Measurements from ENCODE around the gene ALKBH8. TPM values are rescaled to one million over a fixed set of nuclear protein-coding genes. Genes with fewer than 3 reads are reported as not detected.
"Not testable (repeated sequence)": the region's sequence is repeated elsewhere in the genome, so short reads cannot be mapped to it uniquely, and the experiment has no call there.

Gene ALKBH8
- total RNA-seq, 1 experiment from 2014 or later: 6.8 TPM

GRCh38 chr11:107577346-107577711, 11.8 kb upstream of the ALKBH8 start:
- Mint-ChIP-seq H3K4me1 (ENCODE audit: low read depth, unreplicated experiment) (no peaks in the 10 kb centered on the region), H3K27me3 (ENCODE audit: unreplicated experiment) (peaks cover 14% of the 10 kb centered on the region), H3K36me3 (ENCODE audit: insufficient read depth, unreplicated experiment) (no peaks in the 10 kb centered on the region), H3K27ac (ENCODE audit: unreplicated experiment) (no peak overlapping the region), H3K9me3 (ENCODE audit: low read depth, unreplicated experiment) (no peaks in the 10 kb centered on the region), H3K4me3 (ENCODE audit: low read depth, unreplicated experiment) (no peak overlapping the region)
- no TSS peak for BruUV-seq (replicated peaks)
- CTCF ChIA-PET: no interaction called here
- TF ChIP-seq CTCF (IDR thresholded peaks at IDR 0.05; ENCODE audit: unreplicated experiment): no peak
- intact Hi-C loops (cut with micrococcal nuclease; ENCODE audit: unreplicated experiment): loop anchor here (5.0 kb wide), 1 partner anchor 320 kb away; no protein-coding TSS in a partner anchor
- DNase-seq: no peak

DNA sequence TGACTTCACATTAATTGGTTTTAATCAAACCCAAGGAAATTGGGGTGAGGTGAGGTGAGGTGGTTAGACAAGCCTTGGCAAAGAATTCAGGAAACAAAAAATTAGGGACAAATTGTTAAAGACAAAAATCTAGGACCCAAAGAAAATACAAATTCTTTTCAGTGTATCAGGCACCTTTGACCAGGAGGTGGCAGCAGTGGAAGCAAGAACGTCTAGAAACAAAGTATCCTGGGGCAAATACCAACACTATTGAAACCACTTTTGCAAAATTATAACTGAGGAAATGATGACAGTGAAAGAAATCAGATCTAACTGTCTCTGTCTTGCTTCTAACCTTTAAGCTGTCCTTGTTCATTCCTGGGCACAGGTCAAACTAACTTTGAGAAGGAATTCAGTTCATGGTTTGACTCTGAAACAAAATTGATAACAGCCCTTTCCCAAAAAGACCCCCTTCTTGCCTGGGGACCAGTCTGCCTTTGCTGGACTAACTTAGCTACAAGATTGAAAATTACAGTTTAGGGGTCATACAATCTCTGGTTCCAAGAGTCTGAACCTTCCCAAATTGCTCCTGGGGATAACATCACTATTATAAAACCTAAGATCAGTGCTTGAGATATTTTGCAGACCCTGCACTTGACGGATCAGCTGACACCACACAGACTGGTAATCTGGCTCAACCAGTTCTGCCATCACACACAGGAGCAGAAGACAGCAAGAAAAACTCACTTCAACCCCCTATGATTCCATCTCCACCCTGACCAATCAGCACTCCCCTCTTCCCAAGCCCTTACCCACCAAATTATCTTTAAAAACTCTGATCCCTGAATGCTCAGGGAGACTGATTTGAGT, 11.2 kb upstream of the ALKBH8 start:
- H3K9me3 Mint-ChIP-seq (ENCODE audit: low read depth, unreplicated experiment); BruUV-seq (replicated peaks); H3K27ac Mint-ChIP-seq (ENCODE audit: unreplicated experiment); H3K36me3 Mint-ChIP-seq (ENCODE audit: insufficient read depth, unreplicated experiment); H3K4me3 Mint-ChIP-seq (ENCODE audit: low read depth, unreplicated experiment); H3K4me1 Mint-ChIP-seq (ENCODE audit: low read depth, unreplicated experiment); CTCF ChIA-PET: not testable (repeated sequence)
- intact Hi-C loops (cut with micrococcal nuclease; ENCODE audit: unreplicated experiment): loop anchor here (1.0 to 5.0 kb wide), 3 partner anchors 26 to 321 kb away; no protein-coding TSS in a partner anchor
- peak; percentile 47 for DNase-seq
- peaks cover 11% of the 10 kb centered on the region for H3K27me3 Mint-ChIP-seq (ENCODE audit: unreplicated experiment)
- TF ChIP-seq CTCF (IDR thresholded peaks at IDR 0.05; ENCODE audit: unreplicated experiment): peak; percentile 20

DNA sequence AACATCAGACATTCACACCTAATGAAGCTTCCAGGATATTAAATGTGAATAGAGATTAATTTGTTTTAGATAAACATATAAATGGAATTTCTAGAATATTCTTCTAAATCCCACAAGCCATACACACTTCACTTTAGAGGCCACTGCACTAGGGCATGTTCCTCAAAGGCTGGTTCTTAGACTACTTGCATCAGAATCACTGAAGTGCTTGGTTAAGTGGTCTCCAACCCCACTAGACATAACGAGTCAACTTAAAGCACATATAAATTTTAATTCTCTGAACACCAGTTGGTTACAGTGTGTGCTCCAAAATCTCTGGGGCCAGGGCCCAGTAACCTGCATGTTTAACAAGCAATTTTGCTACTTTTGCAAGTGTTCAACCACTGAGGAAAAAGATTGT, 7.9 kb upstream of the ALKBH8 start:
- Mint-ChIP-seq H3K4me3 (ENCODE audit: low read depth, unreplicated experiment) (no peak overlapping the region), H3K27ac (ENCODE audit: unreplicated experiment) (no peak overlapping the region), H3K4me1 (ENCODE audit: low read depth, unreplicated experiment) (no peaks in the 10 kb centered on the region), H3K36me3 (ENCODE audit: insufficient read depth, unreplicated experiment) (no peaks in the 10 kb centered on the region), H3K27me3 (ENCODE audit: unreplicated experiment) (no peaks in the 10 kb centered on the region), H3K9me3 (ENCODE audit: low read depth, unreplicated experiment) (no peaks in the 10 kb centered on the region)
- no TSS peak for BruUV-seq (replicated peaks)
- intact Hi-C loops (cut with micrococcal nuclease; ENCODE audit: unreplicated experiment): no loop called here
- no peak for DNase-seq
- TF ChIP-seq CTCF (IDR thresholded peaks at IDR 0.05; ENCODE audit: unreplicated experiment): no peak
- CTCF ChIA-PET: no interaction called here

DNA sequence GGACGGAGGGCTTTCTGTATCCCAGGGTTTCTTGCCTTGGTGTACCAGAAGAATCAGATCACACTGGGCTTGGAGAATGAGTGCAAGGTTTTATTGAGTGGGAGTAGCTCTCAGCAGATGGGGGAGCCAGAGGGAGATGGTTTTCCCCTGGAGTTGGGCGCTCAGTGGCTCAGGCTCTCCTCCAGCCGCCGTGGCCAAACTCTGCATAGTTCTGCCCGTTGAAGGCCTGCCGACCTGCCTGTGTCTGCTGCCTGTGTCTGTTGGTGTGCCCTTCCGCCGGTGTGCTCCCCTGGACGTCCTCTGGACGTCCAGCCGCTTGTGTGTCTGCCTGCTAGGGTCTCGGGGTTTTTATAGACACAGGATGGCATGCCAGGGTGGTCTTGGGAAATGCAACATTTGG, 4.5 kb upstream of the ALKBH8 start:
- Mint-ChIP-seq H3K4me1 (ENCODE audit: low read depth, unreplicated experiment) (peaks cover 2% of the 10 kb centered on the region), H3K27me3 (ENCODE audit: unreplicated experiment) (no peaks in the 10 kb centered on the region), H3K27ac (ENCODE audit: unreplicated experiment) (no peak overlapping the region), H3K9me3 (ENCODE audit: low read depth, unreplicated experiment) (no peaks in the 10 kb centered on the region), H3K4me3 (ENCODE audit: low read depth, unreplicated experiment) (no peak overlapping the region), H3K36me3 (ENCODE audit: insufficient read depth, unreplicated experiment) (peaks cover 11% of the 10 kb centered on the region)
- no peak for DNase-seq
- intact Hi-C loops (cut with micrococcal nuclease; ENCODE audit: unreplicated experiment): no loop called here
- TF ChIP-seq CTCF (IDR thresholded peaks at IDR 0.05; ENCODE audit: unreplicated experiment): no peak
- CTCF ChIA-PET: no interaction called here
- BruUV-seq (replicated peaks): no TSS peak

All from Calu3 (cell line).